LNCaP clone FGC (cell line): ENCODE results near the gene JADE3.

ENCODE experiments used
- DNase-seq: peaks from one replicate; pipeline ENCODE4 v3.0.0-alpha.2; 2011; ENCODE audit warnings: low read depth
- H3K4me3 ChIP-seq: 2 replicates; pipeline ENCODE4 v1.5.1; 2011; ENCODE audit warnings: mild to moderate bottlenecking, low read depth, low read length, control low read depth
- CTCF ChIP-seq: IDR thresholded peaks from 2 replicates; pipeline ENCODE4 v1.5.1; 2012; ENCODE audit warnings: mild to moderate bottlenecking; ENCODE audit not compliant: control insufficient read depth, insufficient read depth; ENCODE audit errors: extremely low read depth

The JADE3 gene

DNA sequence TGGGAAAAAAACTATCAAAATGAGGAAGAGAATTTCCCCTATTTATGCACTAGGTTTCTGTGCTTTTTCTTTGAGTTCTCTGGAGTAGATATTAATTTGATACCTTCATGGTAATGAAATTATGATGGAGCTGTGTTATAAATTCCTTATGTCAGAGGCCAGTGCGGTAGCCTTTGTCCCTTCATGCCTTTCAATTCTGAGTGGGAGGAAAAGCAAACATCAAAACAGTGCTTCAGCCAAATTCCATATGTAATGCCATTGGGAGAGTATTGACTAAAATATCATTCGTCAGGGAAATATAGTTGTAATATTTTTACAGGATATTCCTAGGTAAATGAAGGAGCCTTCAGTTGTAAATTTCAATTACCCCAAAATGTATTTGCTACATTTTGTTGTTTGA, 148.5 kb downstream of the JADE3 start:
- no peak for TF ChIP-seq CTCF
- no peak overlapping the region for H3K4me3 ChIP-seq
- DNase-seq = no peak

GRCh38 chrX:47061238-47061919, 149.2 kb downstream of the JADE3 start:
- TF ChIP-seq CTCF = no peak

DNA sequence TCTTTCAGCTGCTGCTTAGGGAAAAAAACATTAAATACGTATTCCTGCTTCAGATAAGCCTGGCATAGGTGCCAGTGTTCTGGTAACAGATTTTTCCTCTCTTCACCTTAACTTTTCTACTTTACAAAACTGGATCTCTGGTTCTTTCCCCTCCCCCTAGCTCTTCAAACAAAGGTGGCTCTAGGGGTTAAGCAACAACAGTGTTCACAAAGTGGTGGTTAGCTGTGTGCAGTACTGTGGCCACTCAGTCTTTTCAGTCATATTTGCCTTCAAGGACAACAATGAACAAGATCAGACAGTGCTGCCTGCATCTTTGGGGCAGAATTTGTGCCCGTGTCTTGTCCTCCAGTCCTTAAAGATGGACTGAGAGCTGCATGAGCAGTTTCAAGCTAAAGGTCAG, 151.0 kb downstream of the JADE3 start:
- no peak overlapping the region for H3K4me3 ChIP-seq
- DNase-seq = no peak

More at GRCh38 chrX:47061238-47061919, 149.2 kb downstream of the JADE3 start:
- no peak for DNase-seq
- no peak overlapping the region for H3K4me3 ChIP-seq

DNA sequence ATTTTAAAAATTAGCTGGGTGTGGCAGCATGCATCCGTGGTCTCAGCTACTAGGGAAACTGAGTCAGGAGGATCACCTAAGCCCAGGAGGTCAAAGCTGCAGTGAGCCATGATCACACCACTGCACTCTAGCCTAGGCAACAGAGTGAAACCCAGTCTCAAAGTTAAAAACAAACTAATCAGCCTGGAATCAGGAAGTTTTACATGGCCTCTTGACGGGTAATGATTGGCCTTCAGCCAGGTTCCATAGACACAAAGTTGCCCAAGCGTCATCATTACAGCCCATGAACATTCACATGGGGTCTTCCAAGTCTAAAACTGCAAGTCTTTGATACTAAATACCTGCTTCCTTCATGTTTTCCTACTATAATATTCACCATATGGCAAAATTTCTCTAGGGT, 156.0 kb downstream of the JADE3 start:
- no peak overlapping the region for H3K4me3 ChIP-seq
- TF ChIP-seq CTCF = no peak
- no peak for DNase-seq

More for the DNA sequence above, 151.0 kb downstream of the JADE3 start:
- no peak for TF ChIP-seq CTCF

DNA sequence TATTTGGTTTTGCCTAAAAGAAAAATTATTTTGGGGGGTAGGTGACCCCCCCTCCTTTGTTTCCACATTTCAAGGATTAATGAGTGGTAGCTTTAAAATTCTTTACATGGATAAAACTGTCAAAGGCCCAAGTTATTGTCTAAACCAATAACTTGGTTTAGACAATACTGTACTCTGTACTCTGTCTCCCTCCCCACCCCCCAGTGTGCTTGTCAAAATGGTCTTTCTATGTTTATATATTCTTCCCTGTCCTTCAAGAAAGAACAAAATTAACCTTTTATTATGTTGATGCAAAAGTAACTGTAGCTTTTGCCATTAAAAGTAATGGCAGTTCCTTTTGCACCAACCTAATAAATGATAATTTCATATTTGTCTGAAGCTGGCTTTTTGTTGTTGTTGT, 156.5 kb downstream of the JADE3 start:
- DNase-seq = no peak
- H3K4me3 ChIP-seq = no peak overlapping the region
- TF ChIP-seq CTCF = no peak

GRCh38 chrX:47078129-47079043, 166.2 kb downstream of the JADE3 start, which contains the start of gene RGN:
Gene RGN (plus strand): TSS chrX:47078443. CDS start chrX:47081145, 2,702 bp downstream.
- no peak for TF ChIP-seq CTCF
- DNase-seq = no peak
- no peak within 1 kb of the TSS for H3K4me3 ChIP-seq
